ENCODE data around the gene POU3F4. TPM values are rescaled to one million over a fixed set of nuclear protein-coding genes. Genes with fewer than 3 reads are reported as not detected.

POU3F4 gene
- total and polyA plus RNA-seq, 9 of the 15 experiments (the other 6 are each of a cell fraction or from before 2014, with no cell fraction given), result not detected

- no peaks in the 10 kb centered on the region for H3K9me1 ChIP-seq (ENCODE audit: control insufficient read depth, insufficient read depth, low read length)
- H3K9ac ChIP-seq (ENCODE audit: insufficient read depth in 1 of 2, low read depth in 2 of 2, low read length in 2 of 2), result no peak overlapping the region
- H3K4me3 ChIP-seq, result no peak overlapping the region
- no peaks in the 10 kb centered on the region for H3K9me3 ChIP-seq (replicated peaks; ENCODE audit: control insufficient read depth, insufficient read depth, low read depth, low read length)
- in situ Hi-C loops (cut with MboI) (no loop called here), intact Hi-C loops (cut with micrococcal nuclease) (no loop called here)
- FAIRE-seq, result no peak
- no peak for DNase-seq (ENCODE audit: extremely low read depth in 1 of 4, low spot score in 3 of 4)
- H4K20me1 ChIP-seq (replicated peaks; ENCODE audit: control insufficient read depth, insufficient read depth, low read length), result no peaks in the 10 kb centered on the region
- no peak for ATAC-seq
- no peaks in the 10 kb centered on the region for H3K79me2 ChIP-seq (ENCODE audit: control insufficient read depth, insufficient read depth, low read length)
- CTCF ChIA-PET (ENCODE audit: low intra/inter-chr PET ratio), result no interaction called here
- H3K4me1 ChIP-seq (replicated peaks in 1 of 2; ENCODE audit: control insufficient read depth in 2 of 2, insufficient read depth in 2 of 2, low read length in 2 of 2), result no peaks in the 10 kb centered on the region
- H2AFZ ChIP-seq (ENCODE audit: low read depth, low read length), result no peak overlapping the region
- BruUV-seq (replicated peaks), result no TSS peak
- H3K36me3 ChIP-seq (ENCODE audit: control insufficient read depth, insufficient read depth, low read length), result no peaks in the 10 kb centered on the region
- no peak overlapping the region for H3K27ac ChIP-seq (ENCODE audit: extremely low read depth, low read depth, low read length)
- H3K4me2 ChIP-seq (ENCODE audit: insufficient read depth, low read length), result no peak overlapping the region
- H3K27me3 ChIP-seq (ENCODE audit: control insufficient read depth in 2 of 2, insufficient read depth in 2 of 2, low read length in 2 of 2), result no peaks in the 10 kb centered on the region
- POLR2A ChIA-PET, result interaction anchor here (0.6 kb wide), 1 partner anchor 79 kb away, joined by 3 read pairs; no protein-coding TSS in a partner anchor
- WGBS (ENCODE audit: insufficient coverage, low coverage, missing lambda C conversion rate), result 4% methylated on average over 45 of the region's 50 CpGs
- TF ChIP-seq MBD1 (CRISPR knock-in tag; IDR thresholded peaks at IDR 0.05), result no peak
- TF ChIP-seq, protein P1, sequence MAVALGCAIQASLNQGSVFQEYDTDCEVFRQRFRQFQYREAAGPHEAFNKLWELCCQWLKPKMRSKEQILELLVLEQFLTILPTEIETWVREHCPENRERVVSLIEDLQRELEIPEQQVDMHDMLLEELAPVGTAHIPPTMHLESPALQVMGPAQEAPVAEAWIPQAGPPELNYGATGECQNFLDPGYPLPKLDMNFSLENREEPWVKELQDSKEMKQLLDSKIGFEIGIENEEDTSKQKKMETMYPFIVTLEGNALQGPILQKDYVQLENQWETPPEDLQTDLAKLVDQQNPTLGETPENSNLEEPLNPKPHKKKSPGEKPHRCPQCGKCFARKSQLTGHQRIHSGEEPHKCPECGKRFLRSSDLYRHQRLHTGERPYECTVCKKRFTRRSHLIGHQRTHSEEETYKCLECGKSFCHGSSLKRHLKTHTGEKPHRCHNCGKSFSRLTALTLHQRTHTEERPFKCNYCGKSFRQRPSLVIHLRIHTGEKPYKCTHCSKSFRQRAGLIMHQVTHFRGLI (CRISPR knock-in tag; IDR thresholded peaks at IDR 0.05), result no peak
- no peak for TF ChIP-seq POLR2B (IDR thresholded peaks at IDR 0.05; ENCODE audit: low read depth, partially characterized antibody)
- TF ChIP-seq RB1 (IDR thresholded peaks at IDR 0.05; ENCODE audit: low read depth), result no peak
- no peak for TF ChIP-seq SNAPC5 (CRISPR knock-in tag; IDR thresholded peaks at IDR 0.05)
- TF ChIP-seq ZFP1 (CRISPR knock-in tag; IDR thresholded peaks at IDR 0.05), result no peak
- no peak for TF ChIP-seq FOXA3 (CRISPR knock-in tag; conservative IDR thresholded peaks at IDR 0.05 in 1 of 2, IDR thresholded peaks at IDR 0.05 in 1 of 2)
- no peak for TF ChIP-seq JUN (IDR thresholded peaks at IDR 0.05; ENCODE audit: borderline replicate concordance, low read depth, low read length)
- no peak for TF ChIP-seq JUN (CRISPR knock-in tag; IDR thresholded peaks at IDR 0.05; ENCODE audit: borderline replicate concordance)
- TF ChIP-seq COPS2 (conservative IDR thresholded peaks at IDR 0.05), result no peak
- no peak for TF ChIP-seq FOXM1 (IDR thresholded peaks at IDR 0.05; ENCODE audit: low read depth)
- no peak for TF ChIP-seq FOXM1 (CRISPR knock-in tag; IDR thresholded peaks at IDR 0.05; ENCODE audit: low read depth)
- TF ChIP-seq ZNF699 (CRISPR knock-in tag; IDR thresholded peaks at IDR 0.05; ENCODE audit: insufficient replicate concordance), result no peak
Measured at GRCh38 chrX:83508526-83509253, 600 bp downstream of the POU3F4 start.
